Measurements from ENCODE around the gene UPF3A.

Gene UPF3A

GRCh38 chr13:114315074-114315785, 33.8 kb downstream of the UPF3A start:
- Histone ChIP-seq H3K27ac (ENCODE audit: low read depth, low read length, poor library complexity, severe bottlenecking) (peak overlapping the region; percentile 93), H3K27me3 (ENCODE audit: insufficient read depth, low read length) (no peaks in the 10 kb centered on the region)

GRCh38 chr13:114318624-114319023, 37.2 kb downstream of the UPF3A start:
- H3K79me2 ChIP-seq (ENCODE audit: insufficient read depth, low read length): peaks cover 80% of the 10 kb centered on the region
- 0 out of 2 replicates have a peak, but pooled peaks cover 4% of the 10 kb centered on the region for H4K20me1 ChIP-seq (ENCODE audit: insufficient read depth, low read length)
- H3F3A ChIP-seq (ENCODE audit: insufficient read depth, low read length): no peaks in the 10 kb centered on the region
- no peak overlapping the region for H3K4me3 ChIP-seq (ENCODE audit: low read depth, low read length, poor library complexity, severe bottlenecking)
- peak overlapping the region; percentile 14; the same call in 1 of the 2 replicates for H3K9ac ChIP-seq (ENCODE audit: low read length)
- peaks cover 53% of the 10 kb centered on the region for H3K4me1 ChIP-seq (ENCODE audit: insufficient read depth, low read length, severe bottlenecking)
- peak overlapping the region; percentile 40; the same call in 1 of the 2 replicates for H3K4me2 ChIP-seq (ENCODE audit: low read length)
- no peaks in the 10 kb centered on the region for H3K9me3 ChIP-seq (ENCODE audit: low read length)
- no peaks in the 10 kb centered on the region for H3K9me2 ChIP-seq (ENCODE audit: low read depth, low read length)
- no peak overlapping the region for H2AFZ ChIP-seq (ENCODE audit: low read length)
- H3K27ac ChIP-seq (ENCODE audit: low read depth, low read length, poor library complexity, severe bottlenecking): peak overlapping the region; percentile 16
- TF ChIP-seq CTCF (IDR thresholded peaks at IDR 0.05; ENCODE audit: low read length): no peak
- no peak for TF ChIP-seq EZH2 (IDR thresholded peaks at IDR 0.05; ENCODE audit: borderline replicate concordance, low read length)
- peaks cover 79% of the 10 kb centered on the region for H3K36me3 ChIP-seq (ENCODE audit: insufficient read depth, low read length)
- H3K27me3 ChIP-seq (ENCODE audit: insufficient read depth, low read length): no peaks in the 10 kb centered on the region

More at GRCh38 chr13:114315074-114315785, 33.8 kb downstream of the UPF3A start:
- Histone ChIP-seq H4K20me1 (ENCODE audit: insufficient read depth, low read length) (0 out of 2 replicates have a peak, but pooled peaks cover 4% of the 10 kb centered on the region), H3K9ac (ENCODE audit: low read length) (peak overlapping the region; percentile 93), H3K79me2 (ENCODE audit: insufficient read depth, low read length) (peaks cover 63% of the 10 kb centered on the region), H3K4me2 (ENCODE audit: low read length) (peak overlapping the region; percentile 89), H3K9me3 (ENCODE audit: low read length) (no peaks in the 10 kb centered on the region), H3K36me3 (ENCODE audit: insufficient read depth, low read length) (peaks cover 46% of the 10 kb centered on the region), H3F3A (ENCODE audit: insufficient read depth, low read length) (no peaks in the 10 kb centered on the region; the same call in 1 of the 2 replicates), H2AFZ (ENCODE audit: low read length) (no peak overlapping the region), H3K4me1 (ENCODE audit: insufficient read depth, low read length, severe bottlenecking) (peaks cover 87% of the 10 kb centered on the region), H3K4me3 (ENCODE audit: low read depth, low read length, poor library complexity, severe bottlenecking) (peak overlapping the region; percentile 75), H3K9me2 (ENCODE audit: low read depth, low read length) (no peaks in the 10 kb centered on the region)
- no peak for TF ChIP-seq CTCF (IDR thresholded peaks at IDR 0.05; ENCODE audit: low read length)
- TF ChIP-seq EZH2 (IDR thresholded peaks at IDR 0.05; ENCODE audit: borderline replicate concordance, low read length): no peak

- Histone ChIP-seq H3K4me2 (ENCODE audit: low read length) (peak overlapping the region; percentile 20), H3K27ac (ENCODE audit: low read depth, low read length, poor library complexity, severe bottlenecking) (no peak overlapping the region), H3K36me3 (ENCODE audit: insufficient read depth, low read length) (peaks cover 87% of the 10 kb centered on the region), H3K27me3 (ENCODE audit: insufficient read depth, low read length) (no peaks in the 10 kb centered on the region), H2AFZ (ENCODE audit: low read length) (no peak overlapping the region), H3K9ac (ENCODE audit: low read length) (peak overlapping the region; percentile 6; the same call in 1 of the 2 replicates), H3K9me3 (ENCODE audit: low read length) (no peaks in the 10 kb centered on the region), H3F3A (ENCODE audit: insufficient read depth, low read length) (no peaks in the 10 kb centered on the region), H3K9me2 (ENCODE audit: low read depth, low read length) (no peaks in the 10 kb centered on the region), H3K4me1 (ENCODE audit: insufficient read depth, low read length, severe bottlenecking) (peaks cover 50% of the 10 kb centered on the region), H3K4me3 (ENCODE audit: low read depth, low read length, poor library complexity, severe bottlenecking) (no peak overlapping the region), H3K79me2 (ENCODE audit: insufficient read depth, low read length) (peaks cover 80% of the 10 kb centered on the region), H4K20me1 (ENCODE audit: insufficient read depth, low read length) (0 out of 2 replicates have a peak, but pooled peaks cover 4% of the 10 kb centered on the region)
- TF ChIP-seq EZH2 (IDR thresholded peaks at IDR 0.05; ENCODE audit: borderline replicate concordance, low read length): no peak
- TF ChIP-seq CTCF (IDR thresholded peaks at IDR 0.05; ENCODE audit: low read length): no peak
Observed at GRCh38 chr13:114319441-114319913, 38.1 kb downstream of the UPF3A start.

Measured in OCI-LY1 (cell line).